ENCODE results near the gene GUCY1B1.

GUCY1B1 gene

DNA sequence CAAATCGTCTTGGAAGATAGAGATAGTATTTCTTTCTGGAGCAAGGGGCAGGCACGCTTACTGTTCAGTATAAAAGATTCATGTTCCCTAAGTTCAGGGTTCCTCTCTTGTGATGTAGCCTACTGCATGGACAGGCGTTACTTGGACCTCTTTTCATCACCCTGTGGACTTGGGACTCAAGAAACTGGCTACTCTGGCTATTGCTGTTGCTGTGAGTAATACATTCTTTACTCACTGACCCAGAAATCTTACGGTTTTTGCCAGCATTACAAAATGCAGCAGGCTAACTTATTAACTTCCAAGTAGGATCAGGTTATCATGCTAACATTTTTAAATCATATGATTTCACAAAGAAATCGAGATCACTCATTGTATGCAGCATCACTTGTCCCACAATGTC is 12.8 kb upstream of the GUCY1B1 start:
- no peak for TF ChIP-seq GATA2 (IDR thresholded peaks at IDR 0.05; ENCODE audit: low read depth, low read length)
- no peak for TF ChIP-seq GATA3 (IDR thresholded peaks at IDR 0.05; ENCODE audit: low read depth, low read length)

DNA sequence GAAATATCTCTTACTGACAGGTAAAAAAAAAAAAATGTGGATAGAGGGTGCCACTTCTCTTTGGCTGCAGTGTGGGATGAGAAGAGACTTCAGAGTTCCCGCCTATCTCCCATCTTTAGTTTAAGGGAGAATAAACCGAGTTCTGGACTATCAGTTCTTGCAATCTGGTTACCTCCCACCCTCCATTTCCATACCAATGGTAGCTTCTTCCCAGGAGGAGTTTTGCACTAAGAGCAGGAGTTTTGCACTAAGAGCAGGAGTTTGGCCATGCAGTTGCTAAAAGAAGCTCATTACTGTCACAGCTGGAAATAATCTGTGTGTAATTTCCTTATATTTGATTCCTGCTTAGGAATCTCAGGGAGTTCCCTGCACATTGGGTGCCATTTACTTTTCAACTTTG is 10.8 kb upstream of the GUCY1B1 start:
- TF ChIP-seq GATA3 (IDR thresholded peaks at IDR 0.05; ENCODE audit: low read depth, low read length), result no peak
- TF ChIP-seq GATA2 (IDR thresholded peaks at IDR 0.05; ENCODE audit: low read depth, low read length), result no peak

DNA sequence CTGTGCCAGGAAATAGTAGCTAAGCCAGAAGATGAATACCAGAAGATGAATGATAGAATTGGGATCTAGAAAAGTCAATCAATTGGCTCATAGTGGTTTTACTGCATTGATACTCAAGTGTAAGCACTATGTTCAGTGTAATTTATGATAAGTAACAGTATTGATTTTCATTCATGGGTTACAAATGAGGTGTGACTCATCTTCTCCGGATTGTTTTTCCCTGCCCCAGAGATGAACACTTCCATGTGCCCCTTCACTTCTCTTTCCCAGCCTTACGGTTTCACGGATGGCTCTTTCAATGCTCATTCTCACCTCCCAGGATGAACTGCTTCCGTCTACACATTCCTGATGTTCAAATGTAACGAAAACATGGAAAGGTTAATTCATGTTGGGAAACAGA is 9.8 kb upstream of the GUCY1B1 start:
- no peak for TF ChIP-seq GATA3 (IDR thresholded peaks at IDR 0.05; ENCODE audit: low read depth, low read length)
- TF ChIP-seq GATA2 (IDR thresholded peaks at IDR 0.05; ENCODE audit: low read depth, low read length), result no peak

DNA sequence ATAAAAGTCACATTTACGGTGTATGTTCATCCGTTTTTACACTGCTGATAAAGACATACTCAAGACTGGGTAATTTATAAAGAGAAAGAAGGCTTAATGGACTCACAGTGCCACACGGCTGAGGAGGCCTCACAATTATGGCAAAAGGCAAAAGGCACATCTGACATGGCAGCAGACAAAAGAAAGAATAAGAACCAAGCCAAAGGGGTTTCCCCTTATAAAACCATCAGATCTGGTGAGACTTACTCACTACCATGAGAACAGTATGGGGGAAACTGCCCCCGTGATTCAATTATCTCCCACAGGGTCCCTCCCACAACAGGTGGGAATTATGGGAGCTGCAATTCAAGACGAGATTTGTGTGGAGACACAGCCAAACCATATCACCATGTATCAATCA is 7.3 kb upstream of the GUCY1B1 start:
- TF ChIP-seq GATA2 (IDR thresholded peaks at IDR 0.05; ENCODE audit: low read depth, low read length) (no peak), GATA3 (IDR thresholded peaks at IDR 0.05; ENCODE audit: low read depth, low read length) (no peak)

DNA sequence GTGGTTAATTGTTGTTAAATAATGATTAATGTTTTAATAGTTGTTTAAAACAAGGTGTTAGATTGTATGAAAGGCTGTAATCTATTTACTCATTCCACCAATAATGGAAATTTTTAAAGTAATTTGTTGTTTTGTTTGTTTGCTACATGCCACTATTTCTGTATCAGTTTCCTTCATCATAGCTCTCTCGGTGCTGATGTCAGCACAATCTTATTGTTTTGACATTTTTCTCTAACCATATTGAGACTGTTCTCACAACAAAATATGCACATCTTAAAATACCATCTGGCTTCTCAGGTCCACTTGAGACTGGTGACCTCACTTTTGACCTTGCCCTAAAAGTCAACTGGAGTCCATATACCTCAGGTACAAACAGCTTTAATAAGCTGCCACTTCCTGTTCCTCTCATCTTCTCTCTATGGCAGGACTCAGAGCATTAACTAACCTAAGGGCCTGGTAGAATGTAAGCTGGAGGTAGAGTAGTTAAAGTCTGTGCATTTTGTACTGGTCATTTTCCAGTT is 1.0 kb upstream of the GUCY1B1 start:
- TF ChIP-seq GATA3 (IDR thresholded peaks at IDR 0.05; ENCODE audit: low read depth, low read length), result no peak
- no peak for TF ChIP-seq GATA2 (IDR thresholded peaks at IDR 0.05; ENCODE audit: low read depth, low read length)

DNA sequence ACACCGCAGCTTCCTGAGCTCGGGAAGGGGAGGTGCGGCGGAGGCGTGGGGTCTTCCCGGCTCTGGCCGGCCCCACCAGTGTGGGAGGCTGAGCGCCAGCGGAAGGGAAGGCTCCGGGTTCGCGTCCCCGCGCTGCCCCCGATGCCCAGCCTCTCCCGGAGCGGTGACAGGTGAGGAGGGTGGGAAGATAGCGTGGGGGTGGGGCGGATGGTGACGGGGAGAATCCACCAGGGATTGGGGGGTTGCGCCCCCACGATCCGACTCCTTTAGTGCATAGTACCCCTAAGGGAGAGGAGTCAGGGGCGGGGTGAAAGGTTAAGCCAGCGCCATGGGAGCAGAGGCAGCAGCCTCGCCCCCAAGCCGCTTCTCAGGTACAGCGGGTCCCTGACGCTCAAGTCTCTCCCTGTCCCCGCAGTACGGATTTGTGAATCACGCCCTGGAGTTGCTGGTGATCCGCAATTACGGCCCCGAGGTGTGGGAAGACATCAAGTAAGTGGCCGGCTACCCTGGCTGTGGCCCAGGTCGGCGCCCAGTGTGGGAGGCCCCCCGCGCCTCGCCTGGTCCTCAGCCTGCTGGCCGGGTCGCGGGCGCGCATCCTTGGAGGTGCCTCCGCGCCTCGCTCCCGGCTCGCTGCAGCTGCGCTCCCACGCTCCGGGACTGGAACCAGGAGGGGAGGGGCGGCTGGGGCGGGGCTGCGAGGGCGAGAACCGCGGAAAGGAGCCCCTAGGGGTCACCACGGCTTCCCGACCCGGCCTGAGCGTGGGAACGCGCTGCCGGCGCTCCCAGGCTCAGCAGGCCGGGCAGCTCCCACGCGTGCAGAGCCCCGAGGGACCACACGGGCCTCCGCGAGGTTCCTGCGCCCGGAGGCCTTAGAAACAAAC is 791 bp downstream of the GUCY1B1 start:
- TF ChIP-seq GATA2 (IDR thresholded peaks at IDR 0.05; ENCODE audit: low read depth, low read length), result no peak
- TF ChIP-seq GATA3 (IDR thresholded peaks at IDR 0.05; ENCODE audit: low read depth, low read length), result no peak

DNA sequence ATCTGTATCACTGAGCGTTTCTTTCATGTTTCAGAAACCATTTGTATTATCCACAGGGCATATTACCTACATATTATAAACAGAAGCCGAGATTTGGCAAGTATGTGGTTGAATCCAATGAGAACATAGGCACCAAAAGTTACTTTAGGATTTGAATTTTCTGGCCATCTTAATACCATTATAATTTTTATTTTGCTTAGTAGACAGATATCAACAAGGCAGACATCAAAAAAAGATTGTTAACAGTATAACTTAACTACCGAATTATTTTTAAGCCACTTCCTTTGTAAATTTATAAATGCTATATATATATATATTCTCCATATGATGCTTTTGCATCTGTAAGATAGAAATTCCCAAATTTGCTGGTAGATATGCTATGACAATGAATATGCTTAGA is 2.2 kb downstream of the GUCY1B1 start:
- TF ChIP-seq GATA2 (IDR thresholded peaks at IDR 0.05; ENCODE audit: low read depth, low read length) (no peak), GATA3 (IDR thresholded peaks at IDR 0.05; ENCODE audit: low read depth, low read length) (no peak)

DNA sequence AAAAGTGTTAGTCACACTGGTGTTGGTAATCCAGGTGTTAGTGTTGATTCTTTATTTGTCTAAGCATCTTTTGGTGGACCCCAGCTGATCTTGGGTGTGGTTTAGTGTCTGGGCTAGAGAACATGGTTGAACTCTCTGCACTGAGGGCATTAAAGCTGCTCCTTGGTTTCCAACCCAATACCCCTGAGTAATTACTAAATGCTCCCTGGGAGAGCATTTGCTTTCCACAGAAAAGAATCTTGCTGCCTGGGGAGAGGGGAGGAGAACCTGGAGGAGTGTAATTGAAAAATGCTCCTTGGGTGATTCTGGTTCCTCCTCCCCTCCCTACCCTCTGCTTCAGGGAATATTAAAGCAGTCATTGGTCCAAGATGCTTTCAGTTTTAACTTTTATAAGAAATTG is 3.1 kb downstream of the GUCY1B1 start:
- TF ChIP-seq GATA2 (IDR thresholded peaks at IDR 0.05; ENCODE audit: low read depth, low read length) (no peak), GATA3 (IDR thresholded peaks at IDR 0.05; ENCODE audit: low read depth, low read length) (no peak)

DNA sequence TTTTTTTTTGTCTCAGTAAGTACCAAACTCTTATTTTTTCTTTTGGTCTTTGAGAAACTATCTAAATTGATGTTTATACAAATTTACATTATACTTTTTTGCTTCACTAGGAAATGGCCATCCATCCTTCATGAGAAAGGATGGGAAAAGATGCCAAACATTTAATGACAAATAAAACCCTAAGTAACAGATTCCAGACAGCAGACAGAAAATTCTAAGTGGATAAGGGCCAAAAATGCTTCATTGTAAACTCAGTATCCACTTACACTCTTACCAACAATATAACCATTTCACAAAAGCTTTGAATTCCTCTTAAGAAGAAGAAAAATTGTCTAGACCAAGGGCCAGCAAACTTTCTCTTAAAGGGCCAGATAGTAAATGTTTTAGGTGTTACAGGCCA is 3.5 kb downstream of the GUCY1B1 start:
- TF ChIP-seq GATA2 (IDR thresholded peaks at IDR 0.05; ENCODE audit: low read depth, low read length) (no peak), GATA3 (IDR thresholded peaks at IDR 0.05; ENCODE audit: low read depth, low read length) (no peak)

DNA sequence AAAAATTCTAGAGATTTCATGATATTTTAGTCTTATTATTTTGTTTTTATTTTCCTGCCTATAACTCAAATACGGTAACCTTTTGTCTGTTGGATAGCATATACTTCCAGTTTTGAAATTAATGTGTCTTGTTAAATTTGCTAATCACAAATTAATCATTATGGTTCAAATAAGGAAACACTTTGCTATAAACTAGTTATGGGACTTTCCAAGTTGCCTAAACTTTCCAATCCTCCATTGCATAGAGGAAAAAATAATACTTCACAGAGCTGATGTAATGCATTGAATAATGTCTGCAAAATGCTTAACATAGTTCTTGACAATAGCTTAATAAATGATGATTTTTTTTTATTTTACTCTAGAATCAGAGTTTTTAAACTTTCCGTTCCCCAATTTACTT is 4.7 kb downstream of the GUCY1B1 start:
- TF ChIP-seq GATA3 (IDR thresholded peaks at IDR 0.05; ENCODE audit: low read depth, low read length), result no peak
- TF ChIP-seq GATA2 (IDR thresholded peaks at IDR 0.05; ENCODE audit: low read depth, low read length), result no peak

DNA sequence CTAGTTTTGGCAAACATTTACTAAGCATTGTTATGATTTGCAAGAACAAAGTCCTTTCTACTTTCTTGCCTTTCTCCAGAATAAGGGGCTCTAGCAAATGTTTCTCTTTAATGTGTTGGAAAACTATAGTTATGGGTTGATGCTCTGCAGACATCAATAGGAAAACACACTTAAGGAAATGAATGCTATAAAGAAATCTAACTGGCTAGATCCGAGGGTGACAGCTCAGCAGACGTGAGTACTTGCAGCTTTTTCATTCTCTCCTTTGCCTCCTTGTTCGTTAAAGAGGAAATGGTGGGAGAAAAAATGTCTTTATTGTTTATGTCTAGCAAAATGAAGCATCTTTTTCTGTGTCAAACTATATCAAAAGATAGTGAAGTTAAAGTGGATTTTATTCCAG is 6.3 kb downstream of the GUCY1B1 start:
- TF ChIP-seq GATA2 (IDR thresholded peaks at IDR 0.05; ENCODE audit: low read depth, low read length), result no peak
- TF ChIP-seq GATA3 (IDR thresholded peaks at IDR 0.05; ENCODE audit: low read depth, low read length), result no peak

DNA sequence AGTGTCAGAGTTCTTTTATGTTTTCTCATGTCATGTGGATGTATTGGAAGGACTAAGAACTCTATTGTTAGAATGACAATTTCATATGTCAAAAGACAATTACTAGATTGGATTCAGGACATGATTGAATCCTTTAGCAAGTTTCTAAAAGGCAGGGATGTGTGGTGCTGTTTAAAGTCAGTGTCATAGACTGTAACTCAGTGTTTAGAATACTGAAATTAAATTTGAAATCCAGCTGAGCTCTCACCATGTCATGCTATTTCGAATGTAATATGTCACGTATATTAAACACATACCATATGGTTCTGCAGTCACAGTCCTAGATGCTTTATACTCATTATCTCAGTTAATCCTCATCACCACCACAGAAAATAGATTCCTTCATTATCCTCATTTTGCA is 7.8 kb downstream of the GUCY1B1 start:
- TF ChIP-seq GATA3 (IDR thresholded peaks at IDR 0.05; ENCODE audit: low read depth, low read length) (no peak), GATA2 (IDR thresholded peaks at IDR 0.05; ENCODE audit: low read depth, low read length) (no peak)

DNA sequence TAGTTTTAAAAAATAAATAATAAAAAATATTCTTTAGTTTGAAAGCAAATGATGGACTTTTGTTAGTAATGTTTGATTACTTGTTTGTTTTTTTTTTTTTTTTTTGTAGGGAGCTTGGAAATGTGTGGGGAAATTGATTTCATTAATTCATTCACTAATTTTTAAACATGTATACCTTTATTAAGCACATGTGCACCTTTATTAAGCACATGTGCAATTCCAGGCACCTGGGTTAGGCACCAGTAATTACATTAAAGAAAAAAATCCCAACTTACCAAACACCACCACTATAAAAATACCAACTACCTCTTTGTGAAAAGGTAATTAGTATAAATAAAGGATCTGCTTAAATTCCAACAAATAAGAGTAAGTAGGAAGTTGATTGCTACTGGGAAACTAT is 9.5 kb downstream of the GUCY1B1 start:
- TF ChIP-seq GATA2 (IDR thresholded peaks at IDR 0.05; ENCODE audit: low read depth, low read length) (no peak), GATA3 (IDR thresholded peaks at IDR 0.05; ENCODE audit: low read depth, low read length) (no peak)

DNA sequence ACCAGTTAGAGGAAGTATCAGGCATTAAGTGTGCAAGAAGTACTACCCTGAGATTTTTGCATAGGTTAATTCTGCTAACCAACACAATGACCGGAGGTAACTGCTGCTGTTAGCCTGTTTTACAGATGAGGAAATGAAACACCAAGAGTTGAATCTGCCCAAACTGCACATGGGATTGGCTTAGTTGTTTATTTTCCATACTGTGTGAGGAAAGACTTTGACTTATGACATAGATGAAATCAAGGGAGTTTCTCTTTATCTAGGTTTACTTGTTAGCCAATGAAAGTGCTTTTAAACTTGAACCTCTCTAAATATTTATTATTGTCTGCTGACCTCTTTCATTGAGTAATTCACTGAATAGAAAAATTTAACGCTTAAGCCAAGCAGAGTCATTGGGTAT is 10.3 kb downstream of the GUCY1B1 start:
- TF ChIP-seq GATA2 (IDR thresholded peaks at IDR 0.05; ENCODE audit: low read depth, low read length), result no peak
- no peak for TF ChIP-seq GATA3 (IDR thresholded peaks at IDR 0.05; ENCODE audit: low read depth, low read length)

DNA sequence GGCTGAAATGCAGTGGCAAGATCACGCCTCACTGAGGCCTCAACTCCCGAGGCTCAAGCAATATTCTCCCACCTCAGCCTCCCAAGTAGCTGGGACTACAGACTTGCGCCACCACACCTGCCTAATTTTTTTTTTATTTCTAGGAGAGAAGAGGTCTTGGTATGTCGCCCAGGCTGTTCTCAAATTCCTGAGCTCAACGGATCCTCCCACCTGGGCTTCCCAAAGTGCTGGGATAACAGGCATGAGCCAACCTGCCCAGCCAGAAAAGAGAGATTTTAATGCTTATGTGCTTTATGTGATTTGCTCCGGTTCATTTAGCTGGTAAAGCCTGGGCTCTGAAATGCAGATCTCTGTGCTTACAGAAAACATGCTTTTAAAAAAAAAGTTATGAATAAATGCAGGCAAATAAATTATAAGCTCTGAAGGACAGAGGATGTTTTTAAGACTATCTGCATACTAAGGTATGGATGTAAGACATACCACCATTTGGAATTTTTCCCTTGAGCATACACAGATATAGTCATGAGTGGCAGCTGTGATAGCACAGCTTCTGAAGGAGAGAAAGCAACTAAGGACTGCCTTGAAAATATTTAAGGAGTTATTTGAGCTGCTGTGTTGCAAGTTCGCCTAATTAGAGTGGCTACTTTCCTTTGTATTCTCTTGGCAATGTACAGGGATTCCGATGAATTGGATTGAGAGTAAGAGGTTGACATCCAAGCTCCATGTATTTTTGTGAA is 13.8 kb downstream of the GUCY1B1 start:
- no peak for TF ChIP-seq GATA3 (IDR thresholded peaks at IDR 0.05; ENCODE audit: low read depth, low read length)
- TF ChIP-seq GATA2 (IDR thresholded peaks at IDR 0.05; ENCODE audit: low read depth, low read length), result no peak
